ENCODE data around the gene SYNE1. TPM values are rescaled to one million over a fixed set of nuclear protein-coding genes. Genes with fewer than 3 reads are reported as not detected.

Gene SYNE1
- total and polyA plus RNA-seq, 2 experiments from 2014 or later: 17.6 to 59.9 TPM

GRCh38 chr6:152170313-152170701, 466.9 kb downstream of the SYNE1 start:
- no peak overlapping the region for H3K4me2 ChIP-seq
- H3K27ac ChIP-seq: peak overlapping the region; percentile 74
- H3K36me3 ChIP-seq (replicated peaks; ENCODE audit: insufficient read depth, low read depth): no peaks in the 10 kb centered on the region
- no peaks in the 10 kb centered on the region for H3K79me2 ChIP-seq
- no peaks in the 10 kb centered on the region for H3K27me3 ChIP-seq
- no peaks in the 10 kb centered on the region for H3K9me2 ChIP-seq (replicated peaks; ENCODE audit: insufficient read depth)
- no peak for TF ChIP-seq EZH2 (IDR thresholded peaks at IDR 0.05; ENCODE audit: borderline replicate concordance)
- TF ChIP-seq EZH2phosphoT487 (IDR thresholded peaks at IDR 0.05; ENCODE audit: low read depth, severe bottlenecking, unreplicated experiment): no peak
- no peak for TF ChIP-seq CTCF (IDR thresholded peaks at IDR 0.05; ENCODE audit: poor library complexity)
- H2AFZ ChIP-seq: no peak overlapping the region
- no peak overlapping the region for H3K4me3 ChIP-seq
- H4K20me1 ChIP-seq (ENCODE audit: insufficient read depth, poor library complexity, severe bottlenecking): no peaks in the 10 kb centered on the region
- WGBS (ENCODE audit: low lambda C conversion rate, missing lambda C conversion rate): 79% methylated on average over 4 of the region's 4 CpGs
- no peaks in the 10 kb centered on the region for H3K9me3 ChIP-seq (ENCODE audit: low read depth)
- no peak for DNase-seq (ENCODE audit: low spot score)
- no peaks in the 10 kb centered on the region for H3K4me1 ChIP-seq (ENCODE audit: insufficient read depth)

- H3K27me3 ChIP-seq: no peaks in the 10 kb centered on the region
- no peak for DNase-seq (ENCODE audit: low spot score)
- no peaks in the 10 kb centered on the region for H4K20me1 ChIP-seq (ENCODE audit: insufficient read depth, poor library complexity, severe bottlenecking)
- H3K9me2 ChIP-seq (replicated peaks; ENCODE audit: insufficient read depth): no peaks in the 10 kb centered on the region
- no peak overlapping the region for H3K4me2 ChIP-seq
- no peaks in the 10 kb centered on the region for H3K9me3 ChIP-seq (ENCODE audit: low read depth)
- no peaks in the 10 kb centered on the region for H3K4me1 ChIP-seq (ENCODE audit: insufficient read depth)
- TF ChIP-seq EZH2 (IDR thresholded peaks at IDR 0.05; ENCODE audit: borderline replicate concordance) (no peak), EZH2phosphoT487 (IDR thresholded peaks at IDR 0.05; ENCODE audit: low read depth, severe bottlenecking, unreplicated experiment) (no peak), CTCF (IDR thresholded peaks at IDR 0.05; ENCODE audit: poor library complexity) (no peak)
- H3K27ac ChIP-seq: no peak overlapping the region
- H2AFZ ChIP-seq: no peak overlapping the region
- WGBS (ENCODE audit: low lambda C conversion rate, missing lambda C conversion rate): 94% methylated on average over 13 of the region's 13 CpGs
- no peaks in the 10 kb centered on the region for H3K36me3 ChIP-seq (replicated peaks; ENCODE audit: insufficient read depth, low read depth)
- no peaks in the 10 kb centered on the region for H3K79me2 ChIP-seq
- H3K4me3 ChIP-seq: no peak overlapping the region
These were observed 469.2 kb downstream of the SYNE1 start for GRCh38 chr6:152167641-152168603.

- H3K79me2 ChIP-seq: no peaks in the 10 kb centered on the region
- H3K27ac ChIP-seq: no peak overlapping the region
- no peak overlapping the region for H2AFZ ChIP-seq
- H3K36me3 ChIP-seq (replicated peaks; ENCODE audit: insufficient read depth, low read depth): no peaks in the 10 kb centered on the region
- H3K4me3 ChIP-seq: no peak overlapping the region
- H3K27me3 ChIP-seq: no peaks in the 10 kb centered on the region
- DNase-seq (ENCODE audit: low spot score): no peak
- H3K9me3 ChIP-seq (ENCODE audit: low read depth): no peaks in the 10 kb centered on the region
- no peaks in the 10 kb centered on the region for H3K9me2 ChIP-seq (replicated peaks; ENCODE audit: insufficient read depth)
- H3K4me1 ChIP-seq (ENCODE audit: insufficient read depth): no peaks in the 10 kb centered on the region
- TF ChIP-seq EZH2 (IDR thresholded peaks at IDR 0.05; ENCODE audit: borderline replicate concordance) (no peak), EZH2phosphoT487 (IDR thresholded peaks at IDR 0.05; ENCODE audit: low read depth, severe bottlenecking, unreplicated experiment) (no peak), CTCF (IDR thresholded peaks at IDR 0.05; ENCODE audit: poor library complexity) (no peak)
- no peak overlapping the region for H3K4me2 ChIP-seq
- WGBS (ENCODE audit: low lambda C conversion rate, missing lambda C conversion rate): 91% methylated on average over 5 of the region's 5 CpGs
- no peaks in the 10 kb centered on the region for H4K20me1 ChIP-seq (ENCODE audit: insufficient read depth, poor library complexity, severe bottlenecking)
These were observed 470.3 kb downstream of the SYNE1 start for GRCh38 chr6:152166897-152167296.
